ENCODE results near the gene PHOX2B.
"Not testable (repeated sequence)": the region's sequence is repeated elsewhere in the genome, so short reads cannot be mapped to it uniquely, and the experiment has no call there.

Gene PHOX2B

GRCh38 chr4:41714364-41715000 lies 34.0 kb downstream of the PHOX2B start:
- ATAC-seq (ENCODE audit: low read depth) (no peak), DNase-seq (ENCODE audit: low spot score) (no peak)
- Histone ChIP-seq H3K27ac (ENCODE audit: poor library complexity, severe bottlenecking) (no peak overlapping the region), H3K4me3 (ENCODE audit: severe bottlenecking) (no peak overlapping the region), H3K4me1 (ENCODE audit: insufficient read depth, poor library complexity, severe bottlenecking) (peaks cover 41% of the 10 kb centered on the region), H3K9me3 (ENCODE audit: severe bottlenecking) (no peaks in the 10 kb centered on the region), H3K27me3 (ENCODE audit: insufficient read depth, poor library complexity, severe bottlenecking) (no peaks in the 10 kb centered on the region), H3K36me3 (ENCODE audit: low read depth) (no peaks in the 10 kb centered on the region)
- TF ChIP-seq CTCF (IDR thresholded peaks at IDR 0.05; ENCODE audit: poor library complexity, severe bottlenecking) = no peak

- ATAC-seq (ENCODE audit: low read depth) (no peak), DNase-seq (ENCODE audit: low spot score) (no peak)
- Histone ChIP-seq H3K36me3 (ENCODE audit: low read depth) (no peaks in the 10 kb centered on the region), H3K27ac (ENCODE audit: poor library complexity, severe bottlenecking) (no peak overlapping the region), H3K4me1 (ENCODE audit: insufficient read depth, poor library complexity, severe bottlenecking) (peaks cover 41% of the 10 kb centered on the region), H3K4me3 (ENCODE audit: severe bottlenecking) (no peak overlapping the region), H3K27me3 (ENCODE audit: insufficient read depth, poor library complexity, severe bottlenecking) (no peaks in the 10 kb centered on the region), H3K9me3 (ENCODE audit: severe bottlenecking) (no peaks in the 10 kb centered on the region)
- TF ChIP-seq CTCF (IDR thresholded peaks at IDR 0.05; ENCODE audit: poor library complexity, severe bottlenecking) = no peak
Measured at GRCh38 chr4:41713768-41714167, 34.8 kb downstream of the PHOX2B start.

- no peak for TF ChIP-seq CTCF (IDR thresholded peaks at IDR 0.05; ENCODE audit: poor library complexity, severe bottlenecking)
- DNase-seq (ENCODE audit: low spot score) (no peak), ATAC-seq (ENCODE audit: low read depth) (peak; percentile 73)
- no peaks in the 10 kb centered on the region for H3K9me3 ChIP-seq (ENCODE audit: severe bottlenecking)
- no peaks in the 10 kb centered on the region for H3K27me3 ChIP-seq (ENCODE audit: insufficient read depth, poor library complexity, severe bottlenecking)
- peak overlapping the region; percentile 79 for H3K27ac ChIP-seq (ENCODE audit: poor library complexity, severe bottlenecking)
- H3K36me3 ChIP-seq (ENCODE audit: low read depth) = no peaks in the 10 kb centered on the region
- peaks cover 35% of the 10 kb centered on the region for H3K4me1 ChIP-seq (ENCODE audit: insufficient read depth, poor library complexity, severe bottlenecking)
- H3K4me3 ChIP-seq (ENCODE audit: severe bottlenecking) = no peak overlapping the region
Measured at GRCh38 chr4:41712425-41712824, 36.1 kb downstream of the PHOX2B start.

- not testable (repeated sequence) for H3K27me3 ChIP-seq (ENCODE audit: insufficient read depth, poor library complexity, severe bottlenecking); H3K9me3 ChIP-seq (ENCODE audit: severe bottlenecking); ATAC-seq (ENCODE audit: low read depth); DNase-seq (ENCODE audit: low spot score); H3K36me3 ChIP-seq (ENCODE audit: low read depth); H3K4me3 ChIP-seq (ENCODE audit: severe bottlenecking)
- Histone ChIP-seq H3K4me1 (ENCODE audit: insufficient read depth, poor library complexity, severe bottlenecking) (peaks cover 35% of the 10 kb centered on the region), H3K27ac (ENCODE audit: poor library complexity, severe bottlenecking) (peak overlapping the region; percentile 79)
Measured at GRCh38 chr4:41711654-41712053, 36.9 kb downstream of the PHOX2B start.

GRCh38 chr4:41709844-41710481 lies 38.6 kb downstream of the PHOX2B start:
- H3K36me3 ChIP-seq (ENCODE audit: low read depth) = no peaks in the 10 kb centered on the region
- peak; percentile 87 for ATAC-seq (ENCODE audit: low read depth)
- no peaks in the 10 kb centered on the region for H3K27me3 ChIP-seq (ENCODE audit: insufficient read depth, poor library complexity, severe bottlenecking)
- no peak for DNase-seq (ENCODE audit: low spot score)
- H3K4me1 ChIP-seq (ENCODE audit: insufficient read depth, poor library complexity, severe bottlenecking) = peaks cover 35% of the 10 kb centered on the region
- no peak for TF ChIP-seq CTCF (IDR thresholded peaks at IDR 0.05; ENCODE audit: poor library complexity, severe bottlenecking)
- peak overlapping the region; percentile 79 for H3K27ac ChIP-seq (ENCODE audit: poor library complexity, severe bottlenecking)
- no peaks in the 10 kb centered on the region for H3K9me3 ChIP-seq (ENCODE audit: severe bottlenecking)
- no peak overlapping the region for H3K4me3 ChIP-seq (ENCODE audit: severe bottlenecking)

Data from RWPE2 (cell line).